Kidney (tissue), 14 donors: ENCODE results near the gene ZNF431. TPM values are rescaled to one million over a fixed set of nuclear protein-coding genes. Genes with fewer than 3 reads are reported as not detected.

Experiments used
- DNase-seq, 5 donors: peaks; one replicate each; pipeline ENCODE4 v3.0.0-alpha.2; 2013 to 2020
- FAIRE-seq: peaks from 2 replicates; lab custom pipeline; 2012; peaks lifted over from hg19 to GRCh38; lab: Jason Lieb, UNC
- H3K27ac ChIP-seq, 2 donors: one replicate each; pipeline ENCODE4 v1.7.0; 2013; ENCODE audit warnings: low read depth in 2 of 2, low read length in 2 of 2, inconsistent platforms in 1 of 2
- H3K27me3 ChIP-seq: one replicate; pipeline ENCODE4 v1.7.1; 2013; ENCODE audit warnings: low read length, inconsistent platforms; ENCODE audit not compliant: control insufficient read depth, insufficient read depth
- H3K36me3 ChIP-seq, 3 donors: one replicate each; pipeline versions ENCODE4 v1.7.0 to v1.7.1; 2013; ENCODE audit warnings: low read length in 3 of 3, control low read depth in 1 of 3, inconsistent platforms in 1 of 3; ENCODE audit not compliant: insufficient read depth in 3 of 3, control insufficient read depth in 2 of 3
- H3K4me1 ChIP-seq, 3 donors: one replicate each; pipeline versions ENCODE4 v1.7.0 to v1.7.1; 2013; ENCODE audit warnings: low read length in 3 of 3, inconsistent platforms in 1 of 3, low read depth in 1 of 3; ENCODE audit not compliant: control insufficient read depth in 2 of 3, insufficient read depth in 2 of 3
- H3K4me3 ChIP-seq, 3 donors: one replicate each; pipeline versions ENCODE4 v1.7.0 to v1.8.1; 2013; ENCODE audit warnings: low read length in 3 of 3, control low read depth in 1 of 3, inconsistent platforms in 1 of 3
- H3K9ac ChIP-seq, 3 donors: one replicate each; pipeline versions ENCODE4 v1.7.0 to v1.7.1; 2013; ENCODE audit warnings: low read length in 3 of 3, control low read depth in 1 of 3, inconsistent platforms in 1 of 3
- H3K9me3 ChIP-seq, 3 donors: one replicate each; pipeline versions ENCODE4 v1.7.0 to v1.7.1; 2013; ENCODE audit warnings: low read length in 3 of 3, control low read depth in 1 of 3, inconsistent platforms in 1 of 3; ENCODE audit not compliant: control insufficient read depth in 2 of 3, insufficient read depth in 1 of 3
- CTCF ChIP-seq: IDR thresholded peaks from 3 replicates; pipeline ENCODE4 v1.5.1; 2012; ENCODE audit warnings: mild to moderate bottlenecking, moderate library complexity, borderline replicate concordance; ENCODE audit not compliant: insufficient read depth; ENCODE audit errors: extremely low read depth
- intact Hi-C: fragments of 100-400 bp; cut with DNase I; formaldehyde crosslinking; loops from one replicate; pipeline ENCODE4 v1.11.1; 2022
- polyA plus RNA-seq: library from polyadenylated mRNA; stranded (reverse); fragments of 350-450 nt; fragmentation: Illumina TruSeq; extraction: RNeasy Lipid Tissue Mini Kit (QIAGEN cat#74804); gene quantifications from one replicate; pipeline ENCODE4 v1.2.3, GENCODE V29; 2014; ENCODE audit warnings: low read depth, low replicate concordance; ENCODE audit not compliant: insufficient read depth
- total RNA-seq: library from RNA; stranded (reverse); fragmentation: NEBNext Ultra II Directional; extraction: Animal tissue kit (Norgen Biotek cat#: 25700); gene quantifications from one replicate; pipeline ENCODE4 v1.2.1, GENCODE V29; 2021
- donor health status: control.
- donor health status: control.
- donor health status: control.
- donor health status: control.
- donor health status: control.
- donor health status: DM: yes; HTN: yes; CAD: no.
- donor health status: Normal renal cell carcinoma (clear cell type).

The ZNF431 gene
- total and polyA plus RNA-seq, 2 donors from 2014 or later: 4.2 to 17.2 TPM

GRCh38 chr19:21098291-21098690 lies 43.5 kb upstream of the ZNF431 start:
- FAIRE-seq (no peak), DNase-seq (no peak)
- H3K9ac ChIP-seq: no peak overlapping the region
- intact Hi-C loops: no loop called here
- no peaks in the 10 kb centered on the region for H3K4me1 ChIP-seq
- H3K4me3 ChIP-seq: no peak overlapping the region
- no peak overlapping the region for H3K27ac ChIP-seq
- TF ChIP-seq CTCF: no peak
- H3K9me3 ChIP-seq: no peaks in the 10 kb centered on the region
- no peaks in the 10 kb centered on the region for H3K27me3 ChIP-seq
- no peaks in the 10 kb centered on the region for H3K36me3 ChIP-seq

GRCh38 chr19:21101521-21102242 lies 40.2 kb upstream of the ZNF431 start:
- no peak for FAIRE-seq
- H3K27me3 ChIP-seq: no peaks in the 10 kb centered on the region
- no peaks in the 10 kb centered on the region for H3K4me1 ChIP-seq
- no peak for DNase-seq
- H3K27ac ChIP-seq: no peak overlapping the region
- TF ChIP-seq CTCF: no peak
- no peaks in the 10 kb centered on the region for H3K9me3 ChIP-seq
- intact Hi-C loops: no loop called here
- H3K9ac ChIP-seq: no peak overlapping the region
- no peak overlapping the region for H3K4me3 ChIP-seq
- H3K36me3 ChIP-seq: no peaks in the 10 kb centered on the region

- Histone ChIP-seq H3K27me3 (no peaks in the 10 kb centered on the region), H3K27ac (no peak overlapping the region), H3K4me1 (no peaks in the 10 kb centered on the region), H3K9me3 (no peaks in the 10 kb centered on the region), H3K4me3 (no peak overlapping the region), H3K9ac (no peak overlapping the region), H3K36me3 (no peaks in the 10 kb centered on the region)
- DNase-seq (no peak), FAIRE-seq (peak; percentile 17)
- intact Hi-C loops: no loop called here
- no peak for TF ChIP-seq CTCF
Measured at GRCh38 chr19:21109116-21109515, 32.7 kb upstream of the ZNF431 start.
